AG04450 (cell line): ENCODE measurements around the gene CDS2. TPM values are rescaled to one million over a fixed set of nuclear protein-coding genes. Genes with fewer than 3 reads are reported as not detected.

Experiments used
- CTCF ChIA-PET: fragments of 300-600, 350-600 bp; formaldehyde crosslinking; extraction: SDS; loops from one replicate; lab custom pipeline; 2022; ENCODE audit warnings: antibody characterized with exemption, inconsistent platforms; lab: Charles Lee
- POLR2A ChIA-PET: fragments of 350-600 bp; formaldehyde crosslinking; extraction: SDS; loops from one replicate; lab custom pipeline; 2021; ENCODE audit warnings: antibody characterized with exemption, inconsistent platforms; lab: Yijun Ruan, JAX
- DNase-seq: peaks from one replicate; pipeline ENCODE4 v3.0.0-alpha.2; 2011; ENCODE audit warnings: low read depth, low spot score
- H3K27ac ChIP-seq: one replicate; pipeline ENCODE4 v1.5.1; 2012; ENCODE audit warnings: low read depth, low read length, control low read depth
- H3K27me3 ChIP-seq: one replicate; pipeline ENCODE4 v1.6.0; 2012; ENCODE audit warnings: low read length; ENCODE audit not compliant: control insufficient read depth, insufficient read depth
- H3K4me3 ChIP-seq: 2 replicates; pipeline ENCODE4 v1.5.1; 2011; ENCODE audit warnings: mild to moderate bottlenecking, low read depth, low read length, control low read depth
- H3K9me3 ChIP-seq: 2 replicates; pipeline ENCODE4 v1.5.1; 2012; ENCODE audit warnings: low read length; ENCODE audit not compliant: control insufficient read depth, insufficient read depth
- CTCF ChIP-seq: IDR thresholded peaks from 2 replicates; pipeline ENCODE4 v1.5.1; 2011; ENCODE audit warnings: low read depth, low read length, control low read depth, inconsistent platforms
- polyA plus RNA-seq: library from polyadenylated mRNA; depleted of rRNA; stranded (reverse); fragments of >200 nt; gene quantifications from 2 replicates; pipeline ENCODE4 v1.2.3, GENCODE V29; 2011; rRNA removed
- small RNA-seq: library from RNA; depleted of rRNA; stranded (forward); fragments of <200 nt; gene quantifications from one replicate; pipeline ENCODE3, GENCODE V24; 2012; ENCODE audit warnings: low read depth; ENCODE audit not compliant: insufficient read length

Gene CDS2
- polyA plus RNA-seq, 1 experiment: 48.7 TPM

GRCh38 chr20:5234158-5234557 lies 107.3 kb downstream of the CDS2 start:
- POLR2A ChIA-PET: no interaction called here
- CTCF ChIA-PET: interaction anchor here (2.4 kb wide), 1 partner anchor 11 kb away, joined by 11 read pairs; no protein-coding TSS in a partner anchor

GRCh38 chr20:5234978-5235377 lies 108.2 kb downstream of the CDS2 start:
- no peak overlapping the region for H3K4me3 ChIP-seq
- H3K27ac ChIP-seq: no peak overlapping the region
- ChIA-PET POLR2A (no interaction called here), CTCF (no interaction called here)
- H3K9me3 ChIP-seq: no peaks in the 10 kb centered on the region
- no peak for DNase-seq
- H3K27me3 ChIP-seq: peaks cover 9% of the 10 kb centered on the region
- TF ChIP-seq CTCF: no peak

More at GRCh38 chr20:5234158-5234557, 107.3 kb downstream of the CDS2 start:
- no peak for TF ChIP-seq CTCF
- H3K4me3 ChIP-seq: no peak overlapping the region
- no peaks in the 10 kb centered on the region for H3K9me3 ChIP-seq
- peaks cover 9% of the 10 kb centered on the region for H3K27me3 ChIP-seq
- no peak overlapping the region for H3K27ac ChIP-seq
- no peak for DNase-seq

Small RNA genes lying within 50 kb of the gene (small RNA-seq; reads per million reads assigned to genes)
- not detected for gene RF00019
- gene RF00568: not detected
- not detected for gene RNA5SP474

Other genes with a start within 250 kb of the CDS2 start
- 17.9 TPM in 2 replicates for gene SLC23A2, start 125.5 kb upstream of the CDS2 start, polyA plus RNA-seq
- 181 and 209 TPM in 2 replicates for gene TMEM230, start 13.9 kb upstream of the CDS2 start, polyA plus RNA-seq
- gene PCNA, start 7.0 kb upstream of the CDS2 start, polyA plus RNA-seq: 118 and 134 TPM in 2 replicates
- not detected in 2 replicates for gene PROKR2, start 189.9 kb downstream of the CDS2 start, polyA plus RNA-seq